ENCODE measurements around the gene PHF1. TPM values are rescaled to one million over a fixed set of nuclear protein-coding genes. Genes with fewer than 3 reads are reported as not detected.
A peak's percentile ranks its signal among the peaks of the same experiment; 100 is the strongest.
"Not testable (repeated sequence)": the region's sequence is repeated elsewhere in the genome, so short reads cannot be mapped to it uniquely, and the experiment has no call there.

Gene PHF1
- total RNA-seq, 2 donors from 2014 or later: 51.8 to 69.8 TPM

DNA sequence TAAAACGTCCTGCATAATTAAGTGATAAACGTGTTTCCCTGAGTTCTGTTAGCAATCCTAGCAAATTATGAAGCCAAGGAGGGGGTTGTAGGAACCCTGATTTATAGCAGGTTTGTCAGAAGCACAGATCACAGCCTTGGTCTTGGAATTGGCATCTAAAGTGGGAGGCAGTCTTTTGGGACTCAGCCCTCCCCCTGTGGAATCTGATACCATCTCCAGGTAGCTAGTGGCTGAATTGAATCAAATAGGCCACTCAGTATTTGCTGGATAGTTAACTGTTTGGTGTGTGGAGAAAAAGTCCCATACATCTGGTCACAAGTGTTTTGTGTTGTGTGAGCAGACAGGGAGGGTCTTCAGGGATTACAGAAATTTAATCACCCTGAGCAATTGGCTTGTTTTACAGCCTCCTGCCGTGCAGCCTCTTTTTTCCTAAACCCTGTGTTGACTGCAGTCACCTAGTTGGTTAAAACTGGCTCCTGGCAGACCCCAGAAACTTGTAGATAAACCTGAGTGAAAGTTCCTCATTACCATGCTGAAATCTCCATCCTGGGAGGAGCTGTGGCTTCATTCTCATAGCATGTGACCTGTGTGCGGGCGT is 38.2 kb upstream of the PHF1 start:
- peaks cover 0 to 26% of the 10 kb centered on the region in 2 donors for H3K4me1 ChIP-seq
- no peaks in the 10 kb centered on the region for H3K27me3 ChIP-seq
- H3K36me3 ChIP-seq: no peaks in the 10 kb centered on the region
- H3K9me3 ChIP-seq: no peaks in the 10 kb centered on the region
- no peak overlapping the region for H3K4me3 ChIP-seq
- DNase-seq (ENCODE audit: low spot score): no peak
- TF ChIP-seq, protein P1, sequence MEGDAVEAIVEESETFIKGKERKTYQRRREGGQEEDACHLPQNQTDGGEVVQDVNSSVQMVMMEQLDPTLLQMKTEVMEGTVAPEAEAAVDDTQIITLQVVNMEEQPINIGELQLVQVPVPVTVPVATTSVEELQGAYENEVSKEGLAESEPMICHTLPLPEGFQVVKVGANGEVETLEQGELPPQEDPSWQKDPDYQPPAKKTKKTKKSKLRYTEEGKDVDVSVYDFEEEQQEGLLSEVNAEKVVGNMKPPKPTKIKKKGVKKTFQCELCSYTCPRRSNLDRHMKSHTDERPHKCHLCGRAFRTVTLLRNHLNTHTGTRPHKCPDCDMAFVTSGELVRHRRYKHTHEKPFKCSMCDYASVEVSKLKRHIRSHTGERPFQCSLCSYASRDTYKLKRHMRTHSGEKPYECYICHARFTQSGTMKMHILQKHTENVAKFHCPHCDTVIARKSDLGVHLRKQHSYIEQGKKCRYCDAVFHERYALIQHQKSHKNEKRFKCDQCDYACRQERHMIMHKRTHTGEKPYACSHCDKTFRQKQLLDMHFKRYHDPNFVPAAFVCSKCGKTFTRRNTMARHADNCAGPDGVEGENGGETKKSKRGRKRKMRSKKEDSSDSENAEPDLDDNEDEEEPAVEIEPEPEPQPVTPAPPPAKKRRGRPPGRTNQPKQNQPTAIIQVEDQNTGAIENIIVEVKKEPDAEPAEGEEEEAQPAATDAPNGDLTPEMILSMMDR (IDR thresholded peaks at IDR 0.05): no peak
- no peak overlapping the region for H3K27ac ChIP-seq

DNA sequence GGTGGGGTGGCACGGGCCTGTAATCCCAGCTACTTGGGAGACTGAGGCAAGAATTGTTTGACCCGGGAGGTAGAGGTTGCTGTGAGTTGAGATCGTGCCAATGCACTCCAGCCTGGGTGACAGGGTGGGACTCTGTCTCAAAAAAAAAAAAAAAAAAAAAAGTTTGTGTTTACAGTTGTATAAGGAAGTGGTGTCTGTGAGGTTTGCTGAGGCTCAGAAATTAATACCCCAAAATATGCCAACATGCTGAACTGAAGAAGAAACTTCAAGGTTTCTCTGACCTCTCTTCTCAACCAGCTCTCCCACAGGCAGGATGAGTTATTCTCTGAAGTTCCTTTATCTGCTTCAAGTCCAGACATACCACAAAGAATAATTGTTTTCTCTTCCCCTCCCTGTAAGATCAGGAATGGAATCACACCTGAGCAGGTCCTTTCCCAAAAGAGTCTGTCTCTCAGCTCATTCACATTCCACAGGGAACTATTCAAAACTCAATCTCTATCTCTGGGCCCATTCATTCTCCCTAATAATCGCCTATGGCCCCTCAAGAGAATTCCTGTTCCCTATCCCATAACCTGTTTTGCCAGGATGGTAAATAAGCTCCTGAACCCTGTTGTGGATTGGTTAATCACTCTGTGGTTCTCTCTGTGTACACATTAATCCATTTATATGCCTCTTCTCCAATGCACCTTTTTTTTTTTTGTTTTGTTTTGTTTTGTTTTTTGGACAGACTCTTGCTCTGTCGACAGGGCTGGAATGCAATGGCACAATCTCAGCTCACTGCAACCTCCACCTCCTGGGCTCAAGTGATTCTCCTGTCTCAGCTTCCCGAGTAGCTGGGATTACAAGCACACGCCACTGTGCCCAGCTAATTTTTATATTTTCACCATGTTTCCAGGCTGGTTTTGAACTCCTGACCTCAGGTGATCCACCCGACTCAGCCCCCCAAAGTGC is 36.6 kb upstream of the PHF1 start:
- Histone ChIP-seq H3K4me1 (peaks cover 0 to 26% of the 10 kb centered on the region in 2 donors), H3K4me3 (no peak overlapping the region), H3K27ac (peak overlapping the region in 1 of 2 donors; percentile 17), H3K36me3 (no peaks in the 10 kb centered on the region), H3K9me3 (no peaks in the 10 kb centered on the region), H3K27me3 (no peaks in the 10 kb centered on the region)
- DNase-seq (ENCODE audit: low spot score): no peak
- TF ChIP-seq, protein P1 (IDR thresholded peaks at IDR 0.05): no peak

- TF ChIP-seq, protein P1 (IDR thresholded peaks at IDR 0.05): no peak
- DNase-seq (ENCODE audit: low spot score): peak; percentile 90
- no peaks in the 10 kb centered on the region for H3K27me3 ChIP-seq
- H3K4me3 ChIP-seq: no peak overlapping the region
- peak overlapping the region; percentile 67 to 69 for H3K27ac ChIP-seq
- H3K4me1 ChIP-seq: peaks cover 0 to 26% of the 10 kb centered on the region in 2 donors
- no peaks in the 10 kb centered on the region for H3K9me3 ChIP-seq
- H3K36me3 ChIP-seq: no peaks in the 10 kb centered on the region
Observed at GRCh38 chr6:33375143-33375671, 35.6 kb upstream of the PHF1 start.

GRCh38 chr6:33377171-33377570 is 33.6 kb upstream of the PHF1 start:
- no peak overlapping the region for H3K4me3 ChIP-seq
- TF ChIP-seq, protein P1 (IDR thresholded peaks at IDR 0.05): no peak
- no peak overlapping the region for H3K27ac ChIP-seq
- H3K4me1 ChIP-seq: peaks cover 0 to 26% of the 10 kb centered on the region in 2 donors
- H3K27me3 ChIP-seq: no peaks in the 10 kb centered on the region
- no peak for DNase-seq (ENCODE audit: low spot score)
- H3K9me3 ChIP-seq: no peaks in the 10 kb centered on the region
- H3K36me3 ChIP-seq: no peaks in the 10 kb centered on the region

GRCh38 chr6:33379184-33379583 is 31.6 kb upstream of the PHF1 start:
- H3K27me3 ChIP-seq; DNase-seq (ENCODE audit: low spot score); H3K27ac ChIP-seq; H3K9me3 ChIP-seq; H3K4me3 ChIP-seq; H3K36me3 ChIP-seq: not testable (repeated sequence)
- H3K4me1 ChIP-seq: peaks cover 0 to 25% of the 10 kb centered on the region in 2 donors
